ENCODE data around the gene CTRB2. TPM values are rescaled to one million over a fixed set of nuclear protein-coding genes. Genes with fewer than 3 reads are reported as not detected.
A peak's percentile ranks its signal among the peaks of the same experiment; 100 is the strongest.

The CTRB2 gene
- total RNA-seq, 1 experiment from 2014 or later: 5.8 TPM

GRCh38 chr16:75197522-75198134, 9.3 kb downstream of the CTRB2 start:
- no peak for DNase-seq (ENCODE audit: low spot score)
- H3K27ac Mint-ChIP-seq: no peak overlapping the region
- peak; percentile 27 for ATAC-seq
- ChIA-PET POLR2A (no interaction called here), CTCF (interaction anchor here (0.5 to 4.2 kb wide), 9 partner anchors 9 to 353 kb away, joined by 3 to 47 read pairs (median 5); partner anchors contain the start of gene ZNRF1)
- no peaks in the 10 kb centered on the region; the same call in 1 of the 2 replicates for H3K27me3 Mint-ChIP-seq (ENCODE audit: low read depth)
- peaks cover 9% of the 10 kb centered on the region for H3K4me1 Mint-ChIP-seq
- no peaks in the 10 kb centered on the region for H3K9me3 Mint-ChIP-seq
- no peaks in the 10 kb centered on the region for H3K36me3 Mint-ChIP-seq
- no peak overlapping the region for H3K4me3 Mint-ChIP-seq
- TF ChIP-seq PRDM15 (CRISPR knock-in tag; IDR thresholded peaks at IDR 0.05) (peak; percentile 97), KAT7 (CRISPR knock-in tag; IDR thresholded peaks at IDR 0.05; ENCODE audit: borderline replicate concordance) (no peak), FOXP1 (CRISPR knock-in tag; IDR thresholded peaks at IDR 0.05; ENCODE audit: borderline replicate concordance) (no peak)

GRCh38 chr16:75196836-75197235, 10.1 kb downstream of the CTRB2 start:
- Mint-ChIP-seq H3K27me3 (ENCODE audit: low read depth) (no peaks in the 10 kb centered on the region; the same call in 1 of the 2 replicates), H3K9me3 (no peaks in the 10 kb centered on the region), H3K36me3 (no peaks in the 10 kb centered on the region), H3K4me3 (no peak overlapping the region), H3K27ac (no peak overlapping the region), H3K4me1 (peaks cover 9% of the 10 kb centered on the region)
- ATAC-seq (no peak), DNase-seq (ENCODE audit: low spot score) (no peak)
- CTCF ChIA-PET: interaction anchor here (1.1 to 4.2 kb wide), 4 partner anchors 8 to 189 kb away, joined by 3 to 47 read pairs (median 4); no protein-coding TSS in a partner anchor
- POLR2A ChIA-PET: no interaction called here
- TF ChIP-seq EMX1 (CRISPR knock-in tag; IDR thresholded peaks at IDR 0.05): no peak
- no peak for TF ChIP-seq ZNF423 (CRISPR knock-in tag; IDR thresholded peaks at IDR 0.05)
- TF ChIP-seq ZSCAN18 (CRISPR knock-in tag; IDR thresholded peaks at IDR 0.05): no peak
- no peak for TF ChIP-seq TEAD1 (CRISPR knock-in tag; IDR thresholded peaks at IDR 0.05)
- no peak for TF ChIP-seq PRRX2 (CRISPR knock-in tag; IDR thresholded peaks at IDR 0.05)
- no peak for TF ChIP-seq JUN (CRISPR knock-in tag; IDR thresholded peaks at IDR 0.05)
- TF ChIP-seq SMAD3 (CRISPR knock-in tag; IDR thresholded peaks at IDR 0.05; ENCODE audit: borderline replicate concordance): no peak

GRCh38 chr16:75195811-75196790, 10.9 kb downstream of the CTRB2 start:
- DNase-seq (ENCODE audit: low spot score) (no peak), ATAC-seq (no peak)
- ChIA-PET POLR2A (no interaction called here), CTCF (interaction anchor here (1.2 to 4.2 kb wide), 2 partner anchors 37 to 190 kb away, joined by 3 to 47 read pairs; no protein-coding TSS in a partner anchor)
- Mint-ChIP-seq H3K4me1 (peaks cover 9% of the 10 kb centered on the region), H3K27ac (no peak overlapping the region), H3K27me3 (ENCODE audit: low read depth) (no peaks in the 10 kb centered on the region; the same call in 1 of the 2 replicates), H3K4me3 (no peak overlapping the region), H3K9me3 (no peaks in the 10 kb centered on the region), H3K36me3 (no peaks in the 10 kb centered on the region)
- TF ChIP-seq SMAD3 (CRISPR knock-in tag; IDR thresholded peaks at IDR 0.05; ENCODE audit: borderline replicate concordance) (no peak), ZNF425 (CRISPR knock-in tag; conservative IDR thresholded peaks at IDR 0.05) (no peak), KAT7 (CRISPR knock-in tag; IDR thresholded peaks at IDR 0.05; ENCODE audit: borderline replicate concordance) (no peak), JUN (CRISPR knock-in tag; IDR thresholded peaks at IDR 0.05) (no peak), NFE2L1 (CRISPR knock-in tag; IDR thresholded peaks at IDR 0.05) (no peak), CDX4 (CRISPR knock-in tag; IDR thresholded peaks at IDR 0.05; ENCODE audit: borderline replicate concordance) (no peak), STAT6 (CRISPR knock-in tag; conservative IDR thresholded peaks at IDR 0.05; ENCODE audit: low read depth) (no peak), ZBTB21 (CRISPR knock-in tag; IDR thresholded peaks at IDR 0.05; ENCODE audit: borderline replicate concordance) (no peak), MAX (CRISPR knock-in tag; IDR thresholded peaks at IDR 0.05) (no peak)

Data from WTC11 (cell line).